ENCODE data around the gene SORCS2. TPM values are rescaled to one million over a fixed set of nuclear protein-coding genes. Genes with fewer than 3 reads are reported as not detected.

The SORCS2 gene
- total and polyA plus RNA-seq, 2 of the 8 experiments (the other 6 are each of a cell fraction or from before 2014, with no cell fraction given), result 0.36 to 1.8 TPM

- no peak overlapping the region for H3K23ac ChIP-seq (ENCODE audit: insufficient read length)
- H3K27ac ChIP-seq (ENCODE audit: low read depth, low read length), result no peak overlapping the region
- H3K79me2 ChIP-seq (ENCODE audit: control insufficient read depth in 1 of 2, insufficient read depth in 2 of 2, low read length in 2 of 2), result no peaks in the 10 kb centered on the region
- no peak overlapping the region for H4K91ac ChIP-seq (replicated peaks; ENCODE audit: insufficient read length, low read length)
- WGBS, 2 experiments (ENCODE audit: extremely low coverage in 1 of 2, insufficient coverage in 1 of 2, insufficient read length in 1 of 2, insufficient replicate concordance in 2 of 2, low coverage in 1 of 2, low lambda C conversion rate in 2 of 2, missing lambda C conversion rate in 1 of 2), result 86% methylated on average over 31 of the region's 32 CpGs; no CpG with 5 or more reads in 1 of the 2 experiments
- peak overlapping the region; percentile 48; the same call in 1 of the 2 replicates for H2AK5ac ChIP-seq (ENCODE audit: low read depth, low read length)
- no peak overlapping the region for H3K4ac ChIP-seq (replicated peaks; ENCODE audit: insufficient read length, low read depth, low read length)
- no peaks in the 10 kb centered on the region for H3K27me3 ChIP-seq (replicated peaks in 1 of 4; ENCODE audit: control insufficient read depth in 3 of 4, extremely low read depth in 1 of 4, insufficient read depth in 3 of 4, low read length in 3 of 4)
- H3K9me3 ChIP-seq (ENCODE audit: insufficient read depth in 2 of 2, low read depth in 1 of 2, low read length in 1 of 2), result no peaks in the 10 kb centered on the region
- H3K79me1 ChIP-seq (ENCODE audit: low read depth, low read length), result no peaks in the 10 kb centered on the region
- DNase-seq (ENCODE audit: low read depth in 1 of 2, low spot score in 2 of 2) (no peak), FAIRE-seq (no peak)
- no peak overlapping the region for H3K14ac ChIP-seq (ENCODE audit: insufficient read length)
- no peak overlapping the region for H2BK120ac ChIP-seq (replicated peaks; ENCODE audit: low read depth, low read length)
- ChIA-PET CTCF (ENCODE audit: partially characterized antibody) (interaction anchor here (0.6 to 3.8 kb wide), 23 partner anchors 10 to 461 kb away, joined by 3 to 16 read pairs (median 4); no protein-coding TSS in a partner anchor), POLR2A (ENCODE audit: partially characterized antibody) (no interaction called here)
- no peak overlapping the region for H3K56ac ChIP-seq (replicated peaks; ENCODE audit: insufficient read length, low read depth, low read length)
- peaks cover 0 to 14% (median 12%) of the 10 kb centered on the region in 4 experiments; a peak in 6 of 7 replicates for H3K4me1 ChIP-seq (replicated peaks in 1 of 4; ENCODE audit: control insufficient read depth in 3 of 4, insufficient read depth in 4 of 4, low read length in 3 of 4)
- peak overlapping the region; percentile 8; the same call in 1 of the 2 replicates for H4K8ac ChIP-seq (ENCODE audit: extremely low read depth, insufficient read depth, low read length)
- no peak overlapping the region for H2AFZ ChIP-seq (ENCODE audit: low read length)
- H3K36me3 ChIP-seq (ENCODE audit: control insufficient read depth in 2 of 4, insufficient read depth in 4 of 4, low read length in 3 of 4), result no peaks in the 10 kb centered on the region
- H2BK15ac ChIP-seq (ENCODE audit: low read length), result no peak overlapping the region
- H2BK5ac ChIP-seq (ENCODE audit: low read depth, low read length), result no peak overlapping the region
- no peak overlapping the region for H3K4me2 ChIP-seq (ENCODE audit: insufficient read depth in 1 of 2, low read depth in 2 of 2, low read length in 2 of 2)
- H4K5ac ChIP-seq (ENCODE audit: insufficient read length, low read depth, low read length), result no peak overlapping the region
- H3K4me3 ChIP-seq (ENCODE audit: extremely low read depth in 1 of 4, insufficient read depth in 2 of 4, low read depth in 3 of 4, low read length in 4 of 4), result no peak overlapping the region
- H4K20me1 ChIP-seq (replicated peaks in 1 of 2; ENCODE audit: control insufficient read depth in 1 of 2, insufficient read depth in 2 of 2, low read length in 2 of 2), result no peaks in the 10 kb centered on the region
- no peaks in the 10 kb centered on the region for H3K23me2 ChIP-seq (ENCODE audit: low read depth, low read length)
- H3K9ac ChIP-seq (replicated peaks in 1 of 4; ENCODE audit: extremely low read depth in 1 of 4, low read depth in 3 of 4, low read length in 3 of 4), result no peak overlapping the region
- H2BK20ac ChIP-seq (ENCODE audit: low read length), result no peak overlapping the region
- H3K18ac ChIP-seq (ENCODE audit: extremely low read depth, low read length), result no peak overlapping the region
- H2BK12ac ChIP-seq (ENCODE audit: low read depth, low read length), result no peak overlapping the region
- TF ChIP-seq ZNF274 (IDR thresholded peaks at IDR 0.05; ENCODE audit: borderline replicate concordance, extremely low read depth, low read length), result no peak
- TF ChIP-seq RAD21 (IDR thresholded peaks at IDR 0.05 in 1 of 2, conservative IDR thresholded peaks at IDR 0.05 in 1 of 2; ENCODE audit: low read depth in 2 of 2, low read length in 2 of 2), result no peak
- no peak for TF ChIP-seq CBX5 (IDR thresholded peaks at IDR 0.05; ENCODE audit: low read depth, low read length)
- TF ChIP-seq GABPA (IDR thresholded peaks at IDR 0.05; ENCODE audit: borderline replicate concordance, insufficient read depth, low read length), result no peak
- no peak for TF ChIP-seq CEBPB (IDR thresholded peaks at IDR 0.05; ENCODE audit: low read depth, low read length)
These were observed 457.6 kb downstream of the SORCS2 start for GRCh38 chr4:7649741-7650531.
